Measurements from ENCODE around the gene MAGI3. TPM values are rescaled to one million over a fixed set of nuclear protein-coding genes. Genes with fewer than 3 reads are reported as not detected.
"Not testable (repeated sequence)": the region's sequence is repeated elsewhere in the genome, so short reads cannot be mapped to it uniquely, and the experiment has no call there.

MAGI3 gene
- polyA plus RNA-seq, 12 donors = 12.4 to 22.3 (median 15.1) TPM; not detected in 1

- no peak for DNase-seq
Measured at GRCh38 chr1:113396102-113396501, 5.8 kb downstream of the MAGI3 start.

GRCh38 chr1:113396585-113396984 lies 6.3 kb downstream of the MAGI3 start:
- no peak for DNase-seq

- DNase-seq = no peak
Measured at GRCh38 chr1:113399062-113399583, 8.8 kb downstream of the MAGI3 start.

GRCh38 chr1:113401067-113401466 lies 10.8 kb downstream of the MAGI3 start:
- no peak for DNase-seq

GRCh38 chr1:113401728-113402127 lies 11.4 kb downstream of the MAGI3 start:
- DNase-seq = no peak

- DNase-seq = no peak
Measured at GRCh38 chr1:113403065-113403464, 12.8 kb downstream of the MAGI3 start.

- no peak for DNase-seq
Measured at GRCh38 chr1:113405573-113405972, 15.3 kb downstream of the MAGI3 start.

GRCh38 chr1:113406149-113406548 lies 15.8 kb downstream of the MAGI3 start:
- not testable (repeated sequence) for DNase-seq

GRCh38 chr1:113409363-113409762 lies 19.0 kb downstream of the MAGI3 start:
- DNase-seq = no peak

GRCh38 chr1:113412020-113412419 lies 21.7 kb downstream of the MAGI3 start:
- not testable (repeated sequence) for DNase-seq

- peak; percentile 24 for DNase-seq
Measured at GRCh38 chr1:113415310-113416070, 25.2 kb downstream of the MAGI3 start.

GRCh38 chr1:113416071-113416470 lies 25.8 kb downstream of the MAGI3 start:
- not testable (repeated sequence) for DNase-seq

GRCh38 chr1:113416496-113416895 lies 26.2 kb downstream of the MAGI3 start:
- DNase-seq = peak; percentile 38

- no peak for DNase-seq
Measured at GRCh38 chr1:113422315-113423068, 32.2 kb downstream of the MAGI3 start.

- no peak for DNase-seq
Measured at GRCh38 chr1:113423826-113424225, 33.5 kb downstream of the MAGI3 start.

- DNase-seq = no peak
Measured at GRCh38 chr1:113429461-113430153, 39.3 kb downstream of the MAGI3 start.

- no peak for DNase-seq
Measured at GRCh38 chr1:113433184-113433583, 42.9 kb downstream of the MAGI3 start.

- DNase-seq = no peak
Measured at GRCh38 chr1:113434081-113434873, 44.0 kb downstream of the MAGI3 start.

GRCh38 chr1:113434874-113435175 lies 44.5 kb downstream of the MAGI3 start:
- DNase-seq = no peak

- DNase-seq = no peak
Measured at GRCh38 chr1:113437554-113438341, 47.4 kb downstream of the MAGI3 start.

Data from muscle of arm (tissue), 12 donors.